ENCODE results near the gene RASIP1. TPM values are rescaled to one million over a fixed set of nuclear protein-coding genes. Genes with fewer than 3 reads are reported as not detected.

The RASIP1 gene
- total RNA-seq, 4 donors from 2014 or later: 11.3 to 60.8 (median 32.4) TPM

GRCh38 chr19:48716562-48717291 is 23.7 kb downstream of the RASIP1 start:
- DNase-seq (ENCODE audit: low spot score): no peak
- no peak for TF ChIP-seq CTCF (IDR thresholded peaks at IDR 0.05)
- peak; percentile 16 for ATAC-seq (ENCODE audit: low FRiP score)

GRCh38 chr19:48715681-48716171 is 24.7 kb downstream of the RASIP1 start:
- ATAC-seq (ENCODE audit: low FRiP score) (no peak), DNase-seq (ENCODE audit: low spot score) (no peak)

GRCh38 chr19:48714759-48715675 is 25.4 kb downstream of the RASIP1 start:
- no peak for TF ChIP-seq CTCF (IDR thresholded peaks at IDR 0.05)
- no peak for ATAC-seq (ENCODE audit: low FRiP score)
- DNase-seq (ENCODE audit: low spot score): no peak

More at GRCh38 chr19:48715681-48716171, 24.7 kb downstream of the RASIP1 start:
- no peak for TF ChIP-seq CTCF (IDR thresholded peaks at IDR 0.05)

GRCh38 chr19:48713864-48714755 is 26.3 kb downstream of the RASIP1 start:
- ATAC-seq (ENCODE audit: low FRiP score) (peak; percentile 93), DNase-seq (ENCODE audit: low spot score) (peak; percentile 94)
- TF ChIP-seq CTCF (IDR thresholded peaks at IDR 0.05): no peak

GRCh38 chr19:48713041-48713863 is 27.2 kb downstream of the RASIP1 start:
- DNase-seq (ENCODE audit: low spot score): no peak
- ATAC-seq (ENCODE audit: low FRiP score): no peak
- no peak for TF ChIP-seq CTCF (IDR thresholded peaks at IDR 0.05)
